Measurements from ENCODE around the gene CDC25A. TPM values are rescaled to one million over a fixed set of nuclear protein-coding genes. Genes with fewer than 3 reads are reported as not detected.

CDC25A gene
- 3.0 and 8.2 TPM in 2 replicates for total RNA-seq

DNA sequence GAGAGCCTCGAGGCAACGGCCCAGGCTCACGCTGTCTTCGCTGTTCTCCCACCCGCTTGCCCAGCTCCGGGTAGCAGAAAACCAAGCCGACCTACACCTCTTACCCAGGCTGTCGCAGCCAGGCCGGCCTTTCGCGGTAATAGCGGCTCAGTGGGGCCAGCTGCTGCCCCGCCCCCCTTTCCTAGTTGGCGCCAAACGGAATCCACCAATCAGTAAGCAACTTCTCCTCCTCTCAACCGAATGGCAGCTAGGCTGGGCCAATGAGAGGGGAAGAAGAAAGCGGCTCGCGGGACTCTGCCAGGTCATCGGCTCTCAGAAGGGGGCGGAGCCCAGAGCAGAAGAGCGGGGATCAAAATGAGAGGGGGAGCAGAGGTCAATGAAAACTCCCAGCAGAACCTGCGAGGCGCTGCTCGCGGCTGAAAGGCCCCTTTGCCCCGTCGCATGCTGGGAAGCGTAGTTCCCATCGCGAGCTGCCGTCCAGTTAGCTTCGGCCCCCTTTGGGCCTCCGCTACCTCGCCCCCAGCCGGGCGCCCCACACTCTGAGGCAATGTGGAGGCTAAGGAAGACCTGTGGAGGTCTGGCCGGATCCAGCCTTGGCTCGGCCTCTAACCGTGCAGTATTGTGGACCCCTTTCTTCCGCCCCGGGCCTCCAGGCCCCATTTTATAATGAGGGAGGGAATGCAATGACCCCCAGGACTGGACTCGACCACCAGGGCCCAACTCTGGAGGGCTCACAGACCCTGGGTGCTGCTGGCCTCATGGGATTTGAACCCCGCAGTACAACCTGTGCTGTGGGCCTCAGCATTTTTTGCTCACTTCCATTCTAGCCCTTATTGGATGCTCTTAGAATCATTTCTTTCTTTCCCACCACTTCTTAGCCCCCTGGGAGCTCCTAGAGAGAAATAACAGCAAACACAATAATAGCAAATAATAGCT, at the start of gene CDC25A:
Gene CDC25A, minus strand, starts transcription at position 152 of the 936 bp plus-strand sequence. CDS start 470 bp downstream, outside the sequence.

DNA sequence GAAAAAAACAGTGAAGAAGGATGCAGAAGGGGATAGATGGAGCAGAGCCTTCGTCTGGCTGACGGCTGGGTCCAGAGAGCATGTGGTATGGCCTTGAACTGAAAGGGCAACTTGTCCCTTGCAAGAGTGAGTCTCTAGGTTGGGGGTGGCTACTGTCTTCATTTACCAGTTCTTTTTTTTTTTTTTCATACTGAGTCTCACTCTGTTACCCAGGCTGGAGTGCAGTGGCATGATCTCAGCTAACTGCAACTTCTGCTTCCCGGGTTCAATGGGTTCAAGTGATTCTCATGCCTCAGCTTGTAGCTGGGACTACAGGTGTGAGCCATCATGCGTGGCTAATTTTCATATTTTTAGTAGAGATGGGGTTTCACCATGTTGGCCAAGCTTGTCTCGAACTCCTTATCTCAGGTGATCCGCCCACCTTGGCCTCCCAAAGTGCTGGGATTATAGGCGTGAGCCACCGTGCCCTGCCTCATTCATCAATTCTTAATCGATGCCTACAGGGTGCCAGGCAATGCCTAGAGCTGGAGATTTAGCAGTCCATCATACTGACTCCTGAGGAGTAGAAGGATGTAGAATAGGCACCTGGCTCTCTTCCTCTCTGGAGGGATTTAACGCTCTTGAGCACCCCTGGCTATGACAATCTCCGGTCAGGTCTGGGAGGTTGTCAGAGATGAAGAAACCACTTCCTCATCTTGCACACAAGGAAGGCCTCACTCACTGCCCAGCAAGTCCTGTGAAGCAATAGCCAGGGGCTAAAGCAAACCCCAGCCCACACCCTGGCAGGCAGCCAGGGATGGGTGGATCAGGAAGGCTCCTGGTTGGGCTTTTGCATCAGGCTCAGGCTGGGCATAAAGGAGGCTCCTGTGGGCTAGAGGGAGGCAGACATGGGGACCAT, 34.6 kb upstream of the CDC25A start, which contains the start of gene CAMP:
Gene CAMP, plus strand, starts transcription at position 880 of the 898 bp plus-strand sequence. Its CDS starts 17 bp downstream, at position 897.

Other genes starting within 250 kb of the CDC25A start
- 57.1 and 160 TPM in 2 replicates for gene MAP4, start 172.0 kb downstream of the CDC25A start, total RNA-seq
- 1.2 and 3.1 TPM in 2 replicates for gene CAMP, start 35.1 kb upstream of the CDC25A start, total RNA-seq
- 2.7 and 6.8 TPM in 2 replicates for gene ZNF589, start 52.7 kb upstream of the CDC25A start, total RNA-seq
- gene NME6, start 113.0 kb upstream of the CDC25A start, total RNA-seq: 27.0 and 33.9 TPM in 2 replicates
- gene SPINK8, start 145.2 kb upstream of the CDC25A start, total RNA-seq: not detected in 2 replicates
- gene FBXW12, start 183.8 kb upstream of the CDC25A start, total RNA-seq: not detected in 2 replicates
- 49.9 and 257 TPM in 2 replicates for gene PLXNB1, start 241.7 kb upstream of the CDC25A start, total RNA-seq